T-cell (primary cell): ENCODE measurements around the gene C1QTNF6. TPM values are rescaled to one million over a fixed set of nuclear protein-coding genes. Genes with fewer than 3 reads are reported as not detected.

Source experiments
- ATAC-seq, 4 experiments: fragments of 200-7000 bp in 3 of 4; fragments of 150-1000 bp in 1 of 4; cut with Tn5 transposase; replicated peaks in 1 of 4; 1 replicate in 3 of 4; 2 replicates in 1 of 4; pipeline ENCODE4 v1.10.0; 2021; ENCODE audit warnings: moderate library complexity in 3 of 4, mild to moderate bottlenecking in 2 of 4, moderate number of reproducible peaks in 1 of 4
- CTCF ChIA-PET, 2 donors: fragments of 300-600 bp; sonication (Branson Sonifier 250); formaldehyde crosslinking; loops; one replicate each; lab custom pipeline; 2022; ENCODE audit warnings: antibody characterized with exemption in 2 of 2; lab: Charles Lee
- POLR2A ChIA-PET, 2 donors: fragments of 300-600 bp; sonication (Branson Sonifier 250); formaldehyde crosslinking; loops; one replicate each; lab custom pipeline; 2022; ENCODE audit warnings: antibody characterized with exemption in 2 of 2; lab: Charles Lee
- DNase-seq, 35 experiments: peaks; one replicate each; pipeline versions ENCODE4 v3.0.0 to v3.0.0-alpha.2; 2013 to 2023
- H3K27ac ChIP-seq: one replicate; pipeline ENCODE4 v1.5.1; 2013; ENCODE audit warnings: low read length
- H3K27me3 ChIP-seq, 2 experiments: replicated peaks in 1 of 2; 1 replicate in 1 of 2; 2 replicates in 1 of 2; pipeline versions ENCODE4 v1.6.1 to v1.7.0; 2013; ENCODE audit warnings: low read length in 1 of 2, mixed read lengths in 1 of 2; ENCODE audit not compliant: control insufficient read depth in 2 of 2, insufficient read depth in 2 of 2; ENCODE audit errors: extremely low read depth in 1 of 2
- H3K36me3 ChIP-seq, 2 donors: 1 replicate in 1 of 2; 2 replicates in 1 of 2; pipeline versions ENCODE4 v1.6.1 to v1.7.0; 2013; ENCODE audit warnings: low read length in 1 of 2; ENCODE audit not compliant: control insufficient read depth in 2 of 2, insufficient read depth in 1 of 2; ENCODE audit errors: extremely low read depth in 1 of 2
- H3K4me1 ChIP-seq, 2 experiments: 1 replicate in 1 of 2; 2 replicates in 1 of 2; pipeline versions ENCODE4 v1.6.1 to v1.7.0; 2013; ENCODE audit warnings: low read length in 2 of 2, mixed read lengths in 1 of 2; ENCODE audit not compliant: insufficient read depth in 2 of 2, control insufficient read depth in 1 of 2; ENCODE audit errors: extremely low read depth in 1 of 2
- H3K4me3 ChIP-seq, 2 donors: 1 replicate in 1 of 2; 2 replicates in 1 of 2; pipeline versions ENCODE4 v1.5.1 to v1.7.0; 2013; ENCODE audit warnings: mild to moderate bottlenecking in 2 of 2, low read length in 1 of 2, moderate library complexity in 1 of 2; ENCODE audit not compliant: control insufficient read depth in 1 of 2; ENCODE audit errors: extremely low read depth in 1 of 2
- H3K9me3 ChIP-seq: 2 replicates; pipeline ENCODE4 v1.7.0; 2013
- H3K27ac Mint-ChIP-seq, 2 donors: one replicate each; pipeline ENCODE4 v1.8.0; 2020 to 2021; ENCODE audit warnings: mild to moderate bottlenecking in 2 of 2, mixed read lengths in 2 of 2
- H3K27me3 Mint-ChIP-seq, 2 donors: one replicate each; pipeline ENCODE4 v1.8.0; 2021 to 2022; ENCODE audit warnings: mixed read lengths in 2 of 2
- H3K36me3 Mint-ChIP-seq: one replicate; pipeline ENCODE4 v1.8.0; 2021; ENCODE audit warnings: mixed read lengths
- H3K4me1 Mint-ChIP-seq, 3 donors: one replicate each; pipeline ENCODE4 v1.8.0; 2020 to 2022; ENCODE audit warnings: mixed read lengths in 3 of 3, mild to moderate bottlenecking in 1 of 3
- H3K4me3 Mint-ChIP-seq, 3 donors: one replicate each; pipeline ENCODE4 v1.8.0; 2020 to 2022; ENCODE audit warnings: mild to moderate bottlenecking in 3 of 3, mixed read lengths in 3 of 3, moderate library complexity in 3 of 3
- H3K9me3 Mint-ChIP-seq, 3 donors: one replicate each; pipeline ENCODE4 v1.8.0; 2020 to 2022; ENCODE audit warnings: mixed read lengths in 3 of 3
- WGBS: methylation state at CpG from one replicate; pipeline ENCODE4 v1.1.5; 2013; ENCODE audit warnings: missing lambda C conversion rate; ENCODE audit not compliant: insufficient coverage; 5-methylcytosine and 5-hydroxymethylcytosine counted together
- total RNA-seq, 35 experiments: library from RNA in 6 of 35; stranded (reverse) in 6 of 35; fragments of 120-200 nt in 1 of 35; gene quantifications; one replicate each; pipeline versions ENCODE4 v1.2.1 to v1.2.4 and lab custom pipeline; 2013 to 2026

Gene C1QTNF6
- total RNA-seq, 5 donors from 2014 or later (not counting 1 experiment from before 2014, with no cell fraction given) = 9.0 to 26.4 (median 22.0) TPM

DNA sequence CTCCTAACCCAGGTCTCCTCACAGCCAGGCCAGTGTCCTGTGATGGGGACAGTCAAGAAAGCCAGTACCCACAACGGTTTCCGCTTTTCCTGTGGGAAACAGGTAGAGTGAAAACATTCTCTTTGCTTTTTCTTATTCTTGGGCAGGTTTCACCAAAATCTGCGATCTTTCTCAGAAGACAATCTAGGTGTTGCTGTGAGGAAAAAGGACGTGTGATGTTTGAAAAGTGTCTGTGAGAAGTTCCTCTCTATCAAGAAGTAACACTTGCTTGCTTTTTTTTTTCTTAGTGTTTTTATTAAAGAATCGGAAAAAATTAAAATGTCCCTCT lies 29.1 kb downstream of the C1QTNF6 start:
- 82% methylated on average over 3 of the region's 5 CpGs for WGBS
- Mint-ChIP-seq H3K9me3 (no peaks in the 10 kb centered on the region), H3K27me3 (no peaks in the 10 kb centered on the region), H3K36me3 (no peaks in the 10 kb centered on the region), H3K4me1 (peaks cover 40 to 66% (median 40%) of the 10 kb centered on the region in 3 donors), H3K27ac (peak overlapping the region; percentile 75 to 83), H3K4me3 (peak overlapping the region in 1 of 3 donors; percentile 49)
- H3K27me3 ChIP-seq = peaks cover 0 to 3% of the 10 kb centered on the region in 2 experiments
- no peaks in the 10 kb centered on the region for H3K36me3 ChIP-seq
- no peak overlapping the region for H3K4me3 ChIP-seq
- no peaks in the 10 kb centered on the region for H3K9me3 ChIP-seq
- ATAC-seq (no peak), DNase-seq (no peak)
- H3K4me1 ChIP-seq = peaks cover 7 to 67% of the 10 kb centered on the region in 2 experiments
- ChIA-PET POLR2A (no interaction called here), CTCF (no interaction called here)
- H3K27ac ChIP-seq = peak overlapping the region; percentile 20

DNA sequence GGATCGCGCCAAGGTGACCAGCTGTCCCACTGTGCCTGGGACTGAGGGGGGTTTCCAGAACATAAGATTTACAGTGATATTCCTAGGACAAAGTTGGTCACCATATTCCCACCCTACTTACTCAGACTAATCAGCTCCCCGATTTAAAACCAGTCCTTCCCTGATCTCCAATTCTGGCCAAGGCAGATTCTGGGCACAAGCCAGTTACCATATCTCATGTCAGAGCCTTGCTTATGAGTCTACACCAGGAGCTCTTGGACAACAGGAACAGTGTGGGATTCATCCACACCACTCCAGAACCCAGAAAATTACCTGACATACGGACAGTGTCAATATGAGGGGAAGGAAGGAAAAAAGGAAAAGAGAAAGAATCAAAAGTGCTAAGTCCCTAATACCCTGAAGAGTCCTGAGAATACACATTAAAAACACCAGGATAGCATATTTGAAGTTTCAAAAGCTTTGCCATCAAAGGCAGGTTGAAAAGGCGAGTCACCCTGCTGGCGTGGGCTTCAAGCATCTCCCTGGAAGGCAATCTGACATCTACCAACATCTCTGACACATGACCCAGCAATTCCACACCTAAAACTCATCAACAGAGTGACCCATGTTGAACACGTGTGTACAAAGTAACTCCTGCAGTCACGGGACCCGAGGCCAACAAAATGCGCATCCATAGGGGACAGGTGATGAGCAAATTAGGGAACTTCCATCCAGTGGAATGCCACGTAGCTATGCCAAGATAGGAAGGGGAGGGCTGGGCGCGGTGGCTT lies 30.3 kb downstream of the C1QTNF6 start:
- Mint-ChIP-seq H3K4me1 (peaks cover 27 to 57% (median 31%) of the 10 kb centered on the region in 3 donors), H3K36me3 (no peaks in the 10 kb centered on the region), H3K27me3 (no peaks in the 10 kb centered on the region), H3K27ac (peak overlapping the region; percentile 33 to 41), H3K4me3 (no peak overlapping the region), H3K9me3 (no peaks in the 10 kb centered on the region)
- Histone ChIP-seq H3K36me3 (no peaks in the 10 kb centered on the region), H3K4me3 (no peak overlapping the region), H3K27ac (peak overlapping the region; percentile 10), H3K27me3 (peaks cover 0 to 3% of the 10 kb centered on the region in 2 experiments), H3K4me1 (peaks cover 5 to 55% of the 10 kb centered on the region in 2 experiments), H3K9me3 (no peaks in the 10 kb centered on the region)
- WGBS = 87% methylated on average over 9 of the region's 13 CpGs
- DNase-seq = no peak
- no peak for ATAC-seq
- ChIA-PET POLR2A (no interaction called here), CTCF (no interaction called here)

DNA sequence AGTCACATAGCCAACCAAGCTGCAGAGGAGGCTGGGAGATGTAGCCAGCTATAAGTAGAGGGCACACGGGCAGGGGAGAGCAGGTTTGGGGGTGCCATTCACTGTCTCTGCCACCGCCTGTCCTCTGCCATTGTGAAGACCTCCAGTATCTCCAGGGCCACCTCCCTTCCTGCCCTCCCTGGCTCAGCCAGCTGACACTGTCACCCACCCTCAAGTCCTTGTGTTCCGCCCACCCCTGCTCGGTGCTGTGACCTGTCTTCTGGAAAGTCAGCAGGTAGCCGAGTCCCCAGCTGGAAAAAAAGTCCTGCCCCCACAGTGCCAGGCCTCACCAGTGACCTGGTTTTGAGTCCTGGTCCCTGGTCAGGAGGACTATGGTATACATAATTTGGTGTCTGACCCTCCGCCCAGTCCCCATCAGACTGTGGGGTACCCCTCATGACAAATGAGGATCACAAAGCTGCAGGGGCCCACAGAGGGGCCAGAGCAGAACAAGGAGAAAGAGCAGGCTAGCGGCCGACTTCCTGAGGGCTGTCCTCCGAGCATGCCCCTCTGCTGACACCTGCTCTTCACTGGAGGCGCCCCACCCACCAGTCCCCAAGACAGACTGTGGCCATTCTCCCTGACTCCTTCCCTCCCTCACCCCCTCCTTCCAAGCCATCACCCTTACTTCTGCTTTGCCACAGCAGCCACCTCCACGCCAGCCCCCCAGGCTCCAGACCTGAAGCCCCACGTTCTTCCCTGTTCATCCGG lies 31.2 kb downstream of the C1QTNF6 start:
- H3K27ac ChIP-seq = no peak overlapping the region
- H3K4me1 ChIP-seq = peaks cover 0 to 46% of the 10 kb centered on the region in 2 experiments
- peaks cover 0 to 3% of the 10 kb centered on the region in 2 experiments for H3K27me3 ChIP-seq
- DNase-seq (no peak), ATAC-seq (no peak)
- no peaks in the 10 kb centered on the region for H3K9me3 Mint-ChIP-seq
- H3K27me3 Mint-ChIP-seq = no peaks in the 10 kb centered on the region
- POLR2A ChIA-PET = no interaction called here
- peak overlapping the region; percentile 33 to 41 for H3K27ac Mint-ChIP-seq
- no peak overlapping the region for H3K4me3 ChIP-seq
- no peaks in the 10 kb centered on the region for H3K36me3 ChIP-seq
- CTCF ChIA-PET = no interaction called here
- no peaks in the 10 kb centered on the region for H3K9me3 ChIP-seq
- H3K36me3 Mint-ChIP-seq = no peaks in the 10 kb centered on the region
- H3K4me1 Mint-ChIP-seq = peaks cover 19 to 49% (median 23%) of the 10 kb centered on the region in 3 donors
- no peak overlapping the region for H3K4me3 Mint-ChIP-seq
- WGBS = 94% methylated on average over 10 of the region's 13 CpGs

- POLR2A ChIA-PET = no interaction called here
- H3K27me3 Mint-ChIP-seq = no peaks in the 10 kb centered on the region
Observed at GRCh38 chr22:37155971-37156370, 32.1 kb downstream of the C1QTNF6 start.

DNA sequence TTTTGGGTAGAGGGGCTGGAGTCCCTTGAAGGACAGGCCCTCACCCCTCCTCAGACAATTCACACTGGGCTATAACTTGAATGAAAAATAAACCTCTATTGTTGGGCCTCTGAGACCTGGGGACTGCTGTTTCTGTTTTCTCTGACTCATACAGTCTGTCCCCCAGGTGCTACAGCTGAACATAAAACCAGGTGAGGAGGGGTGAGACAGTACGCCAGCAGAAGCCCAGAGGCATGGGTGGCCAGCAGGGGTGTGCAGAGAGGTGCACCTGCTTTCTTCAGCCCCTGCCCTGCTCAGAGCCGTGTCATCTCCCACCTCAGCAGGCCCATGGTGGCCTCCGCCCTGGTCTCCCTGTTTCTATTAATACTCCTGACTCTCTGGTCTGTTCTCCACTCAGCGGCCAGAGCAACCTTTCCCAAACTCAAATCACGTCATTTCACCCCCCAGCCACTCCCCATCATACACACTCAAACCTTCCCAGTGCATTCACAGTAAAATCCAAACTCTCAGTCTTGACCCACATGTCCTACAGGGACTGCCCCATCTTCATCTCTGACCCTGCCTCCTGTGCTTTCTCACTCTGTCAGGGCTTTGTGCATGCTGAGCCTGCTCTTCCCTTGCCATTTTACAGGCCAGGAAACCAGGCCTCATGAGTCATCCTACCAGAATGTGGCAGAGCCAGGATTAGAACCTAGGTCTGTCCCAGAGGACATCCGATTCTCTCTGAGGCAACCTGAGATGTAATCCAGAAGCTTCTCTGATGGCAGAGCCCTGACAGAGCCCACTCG lies 32.9 kb downstream of the C1QTNF6 start:
- Mint-ChIP-seq H3K27me3 (no peaks in the 10 kb centered on the region), H3K4me3 (no peak overlapping the region), H3K36me3 (no peaks in the 10 kb centered on the region), H3K27ac (peak overlapping the region in 1 of 2 donors; percentile 50), H3K4me1 (peaks cover 30 to 53% (median 37%) of the 10 kb centered on the region in 3 donors), H3K9me3 (no peaks in the 10 kb centered on the region)
- H3K36me3 ChIP-seq = peaks cover 0 to 1% of the 10 kb centered on the region in 2 donors
- H3K27me3 ChIP-seq = peaks cover 0 to 3% of the 10 kb centered on the region in 2 experiments
- H3K4me1 ChIP-seq = peaks cover 1 to 30% of the 10 kb centered on the region in 2 experiments
- H3K4me3 ChIP-seq = no peak overlapping the region
- no peak for ATAC-seq
- POLR2A ChIA-PET = no interaction called here
- CTCF ChIA-PET = interaction anchor here in 1 of 2 donors (0.6 kb wide), 1 partner anchor 109 kb away, joined by 7 read pairs; no protein-coding TSS in a partner anchor
- WGBS = 74% methylated on average over 6 of the region's 7 CpGs
- no peak overlapping the region for H3K27ac ChIP-seq
- no peak for DNase-seq
- H3K9me3 ChIP-seq = no peaks in the 10 kb centered on the region

More at GRCh38 chr22:37155971-37156370, 32.1 kb downstream of the C1QTNF6 start:
- Histone ChIP-seq H3K36me3 (no peaks in the 10 kb centered on the region), H3K27ac (no peak overlapping the region), H3K4me3 (no peak overlapping the region), H3K27me3 (peaks cover 0 to 3% of the 10 kb centered on the region in 2 experiments), H3K9me3 (no peaks in the 10 kb centered on the region), H3K4me1 (peaks cover 0 to 37% of the 10 kb centered on the region in 2 experiments)
- no peak for ATAC-seq
- 97% methylated on average over 4 of the region's 8 CpGs for WGBS
- DNase-seq = no peak
- CTCF ChIA-PET = no interaction called here
- peak overlapping the region in 1 of 2 donors; percentile 14 for H3K27ac Mint-ChIP-seq
- H3K4me1 Mint-ChIP-seq = peaks cover 23 to 51% (median 29%) of the 10 kb centered on the region in 3 donors
- H3K4me3 Mint-ChIP-seq = no peak overlapping the region
- no peaks in the 10 kb centered on the region for H3K36me3 Mint-ChIP-seq
- H3K9me3 Mint-ChIP-seq = no peaks in the 10 kb centered on the region

DNA sequence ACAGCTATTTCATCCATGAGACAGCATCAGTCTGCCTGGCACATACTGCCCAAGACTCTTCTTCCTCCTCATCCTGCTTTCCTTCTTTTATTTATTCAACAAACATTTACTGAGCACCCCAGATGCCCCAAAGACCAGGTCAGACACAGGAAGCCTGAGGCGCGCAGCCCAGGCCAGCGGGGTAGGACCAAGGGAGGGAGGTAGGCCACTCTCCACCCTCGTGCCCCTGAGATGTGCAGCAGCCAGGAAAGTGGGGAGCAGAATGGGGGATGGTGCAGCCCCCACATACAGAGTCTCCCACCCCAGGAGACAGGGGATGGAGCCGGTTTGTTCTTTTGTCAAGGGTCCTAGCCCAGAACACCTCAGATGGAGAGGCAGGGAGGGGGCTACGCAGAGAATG lies 34.1 kb downstream of the C1QTNF6 start:
- Mint-ChIP-seq H3K36me3 (no peaks in the 10 kb centered on the region), H3K27me3 (no peaks in the 10 kb centered on the region), H3K4me3 (no peak overlapping the region), H3K4me1 (peaks cover 29 to 52% (median 45%) of the 10 kb centered on the region in 3 donors), H3K9me3 (no peaks in the 10 kb centered on the region), H3K27ac (no peak overlapping the region)
- Histone ChIP-seq H3K27ac (no peak overlapping the region), H3K36me3 (peaks cover 0 to 3% of the 10 kb centered on the region in 2 donors), H3K27me3 (peaks cover 0 to 3% of the 10 kb centered on the region in 2 experiments), H3K4me3 (no peak overlapping the region), H3K9me3 (no peaks in the 10 kb centered on the region), H3K4me1 (peaks cover 5 to 32% of the 10 kb centered on the region in 2 experiments)
- ChIA-PET POLR2A (interaction anchor here in 1 of 2 donors (0.7 kb wide), 1 partner anchor 17 kb away, joined by 5 read pairs; no protein-coding TSS in a partner anchor), CTCF (no interaction called here)
- ATAC-seq = no peak
- DNase-seq = no peak
- no CpG with 5 or more reads among the region's 6 CpGs for WGBS
